SHP77 (cell line): Measurements from ENCODE around the gene JUNB.
"Not testable (repeated sequence)": the region's sequence is repeated elsewhere in the genome, so short reads cannot be mapped to it uniquely, and the experiment has no call there.

Source experiments
- DNase-seq, 2 experiments: peaks; one replicate each; lab custom pipeline; 2025; lab: John Stamatoyannopoulos, UW

The JUNB gene

GRCh38 chr19:12789098-12789903 lies 2.0 kb upstream of the JUNB start:
- DNase-seq: no peak

GRCh38 chr19:12789904-12790619 lies 1.2 kb upstream of the JUNB start:
- DNase-seq: peak; percentile 85 to 93

- DNase-seq: no peak
Measured at GRCh38 chr19:12790628-12791344, 500 bp upstream of the JUNB start.

GRCh38 chr19:12792051-12792852 lies 966 bp downstream of the JUNB start:
- peak; percentile 49 to 76 for DNase-seq

- DNase-seq: no peak
Measured at GRCh38 chr19:12792853-12793289, 1.6 kb downstream of the JUNB start.

- DNase-seq: peak; percentile 83 to 86
Measured at GRCh38 chr19:12793290-12794195, 2.3 kb downstream of the JUNB start.

GRCh38 chr19:12794196-12794941 lies 3.1 kb downstream of the JUNB start:
- no peak for DNase-seq

- no peak for DNase-seq
Measured at GRCh38 chr19:12794971-12795381, 3.7 kb downstream of the JUNB start.

- peak; percentile 80 to 83 for DNase-seq
Measured at GRCh38 chr19:12796146-12797071, 5.1 kb downstream of the JUNB start.

- no peak for DNase-seq
Measured at GRCh38 chr19:12797141-12797587, 5.9 kb downstream of the JUNB start.

GRCh38 chr19:12797607-12798006 lies 6.3 kb downstream of the JUNB start:
- DNase-seq: not testable (repeated sequence)

- DNase-seq: no peak
Measured at GRCh38 chr19:12799742-12800465, 8.6 kb downstream of the JUNB start.

- no peak for DNase-seq
Measured at GRCh38 chr19:12800466-12800770, 9.1 kb downstream of the JUNB start.

- DNase-seq: no peak
Measured at GRCh38 chr19:12800923-12801465, 9.7 kb downstream of the JUNB start.

- peak; percentile 79 to 85 for DNase-seq
Measured at GRCh38 chr19:12801466-12802266, 10.4 kb downstream of the JUNB start, which contains the start of the genes PRDX2 and THSD8. Gene PRDX2 (minus strand): TSS chr19:12801800. CDS start chr19:12801261, 539 bp downstream. Gene THSD8 (plus strand): TSS chr19:12802069. CDS start chr19:12802072, 3 bp downstream.

GRCh38 chr19:12802267-12803106 lies 11.2 kb downstream of the JUNB start:
- no peak for DNase-seq
